ENCODE data around the gene HHAT. TPM values are rescaled to one million over a fixed set of nuclear protein-coding genes. Genes with fewer than 3 reads are reported as not detected.

The HHAT gene
- total and polyA plus RNA-seq, 2 of the 13 experiments (the other 11 are each of a cell fraction or from before 2014, with no cell fraction given): 2.6 to 4.9 TPM

DNA sequence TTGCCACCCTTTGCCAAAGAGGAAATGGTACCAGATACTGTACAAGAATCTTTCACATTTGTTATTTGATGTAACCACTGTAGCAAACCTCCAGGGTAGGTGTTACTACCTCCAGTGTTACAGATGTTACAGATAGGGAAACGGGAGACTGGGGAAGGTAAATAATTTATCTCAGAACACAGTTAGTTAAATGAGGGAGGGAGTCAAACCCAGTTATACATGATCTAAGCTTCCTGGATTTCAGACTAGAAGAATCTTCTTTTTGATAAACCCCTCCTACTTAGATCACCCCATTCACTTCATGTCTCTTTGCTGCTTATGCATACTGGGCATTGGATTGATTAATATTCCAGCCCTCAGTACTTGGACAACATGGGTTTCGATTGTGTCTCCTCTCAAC is 276.4 kb downstream of the HHAT start:
- no peak overlapping the region for H3K27ac ChIP-seq (ENCODE audit: extremely low read length, insufficient read depth, low read length)
- H3K27me3 ChIP-seq (ENCODE audit: control insufficient read depth in 1 of 2, insufficient read depth in 2 of 2, low read length in 2 of 2): no peaks in the 10 kb centered on the region
- TF ChIP-seq ATF2 (CRISPR knock-in tag; IDR thresholded peaks at IDR 0.05): no peak
- no peak for TF ChIP-seq ZNF382 (CRISPR knock-in tag; IDR thresholded peaks at IDR 0.05; ENCODE audit: borderline replicate concordance)
- TF ChIP-seq ZNF720 (CRISPR knock-in tag; IDR thresholded peaks at IDR 0.05): no peak
- TF ChIP-seq KDM3A (CRISPR knock-in tag; IDR thresholded peaks at IDR 0.05; ENCODE audit: low read depth): no peak
- TF ChIP-seq POGK (CRISPR knock-in tag; conservative IDR thresholded peaks at IDR 0.05): no peak
- TF ChIP-seq EP300 (IDR thresholded peaks at IDR 0.05; ENCODE audit: low read depth in 2 of 2, low read length in 2 of 2): no peak
- no peak for TF ChIP-seq EP300 (CRISPR knock-in tag; IDR thresholded peaks at IDR 0.05; ENCODE audit: borderline replicate concordance)
- no peak for TF ChIP-seq HOXA3 (CRISPR knock-in tag; IDR thresholded peaks at IDR 0.05)
- no peak for TF ChIP-seq FOSL2 (CRISPR knock-in tag; IDR thresholded peaks at IDR 0.05)
- TF ChIP-seq ZNF841 (CRISPR knock-in tag; IDR thresholded peaks at IDR 0.05; ENCODE audit: borderline replicate concordance): no peak
- TF ChIP-seq SMARCE1 (IDR thresholded peaks at IDR 0.05; ENCODE audit: borderline replicate concordance): no peak
- no peak for TF ChIP-seq ZMYM2 (CRISPR knock-in tag; IDR thresholded peaks at IDR 0.05)
- POLR2A ChIA-PET: no interaction called here
- no peaks in the 10 kb centered on the region for H4K20me1 ChIP-seq (ENCODE audit: insufficient read depth, low read length)
- CTCF ChIA-PET (ENCODE audit: low intra/inter-chr PET ratio, low total read pairs): no interaction called here
- H3K4me2 ChIP-seq (ENCODE audit: low read depth, low read length): no peak overlapping the region
- no peak overlapping the region for H3K4me3 ChIP-seq (replicated peaks in 1 of 3; ENCODE audit: insufficient read depth in 1 of 3, low read depth in 2 of 3, low read length in 3 of 3)
- H3K9me3 ChIP-seq (ENCODE audit: low read length): no peaks in the 10 kb centered on the region
- no peaks in the 10 kb centered on the region for H3K79me2 ChIP-seq (ENCODE audit: insufficient read depth, low read length)
- H3K9ac ChIP-seq (ENCODE audit: insufficient read depth, low read depth, low read length): no peak overlapping the region
- no TSS peak for BruUV-seq (replicated peaks)
- ATAC-seq (no peak), DNase-seq (ENCODE audit: low spot score) (no peak), FAIRE-seq (no peak)
- 5% methylated on average over 2 of the region's 2 CpGs for WGBS (ENCODE audit: low lambda C conversion rate)
- no peak overlapping the region for H2AFZ ChIP-seq (ENCODE audit: low read length)
- no peaks in the 10 kb centered on the region for H3K4me1 ChIP-seq (ENCODE audit: insufficient read depth, low read length)
- H3K36me3 ChIP-seq (replicated peaks in 1 of 2; ENCODE audit: control insufficient read depth in 1 of 2, insufficient read depth in 2 of 2, low read length in 2 of 2): no peaks in the 10 kb centered on the region
- intact Hi-C loops (cut with micrococcal nuclease; ENCODE audit: unreplicated experiment): no loop called here
- in situ Hi-C loops (cut with HindIII; ENCODE audit: extremely low pct_ligation_motif_present, low pct_unique_long_range_greater_than_20kb): no loop called here
